H1 (cell line): Measurements from ENCODE around the gene ACKR2. TPM values are rescaled to one million over a fixed set of nuclear protein-coding genes. Genes with fewer than 3 reads are reported as not detected.
"Not testable (repeated sequence)": the region's sequence is repeated elsewhere in the genome, so short reads cannot be mapped to it uniquely, and the experiment has no call there.

Experiments
- CTCF ChIA-PET: fragments of 300-600 bp; sonication (Branson Sonifier 250); formaldehyde crosslinking; loops from one replicate; lab custom pipeline; 2021; ENCODE audit not compliant: partially characterized antibody; lab: Charles Lee
- POLR2A ChIA-PET: fragments of 300-600 bp; sonication (Branson Sonifier 250); formaldehyde crosslinking; loops from one replicate; lab custom pipeline; 2021; ENCODE audit warnings: inconsistent platforms; ENCODE audit not compliant: partially characterized antibody; lab: Charles Lee
- DNase-seq, 2 experiments: peaks; one replicate each; pipeline versions ENCODE4 v3.0.0 to v3.0.0-alpha.2; 2010 to 2022; ENCODE audit warnings: low spot score in 2 of 2, low read depth in 1 of 2, mixed read lengths in 1 of 2
- FAIRE-seq: peaks from 2 replicates; lab custom pipeline; 2011; peaks lifted over from hg19 to GRCh38; lab: Jason Lieb, UNC
- H2AFZ ChIP-seq: 2 replicates; pipeline ENCODE4 v1.8.1; 2012; ENCODE audit warnings: low read length, inconsistent platforms
- H2AK5ac ChIP-seq: 2 replicates; pipeline ENCODE4 v1.6.1; 2013; ENCODE audit warnings: low read depth, low read length
- H2BK120ac ChIP-seq: replicated peaks from 2 replicates; pipeline ENCODE3; 2013; ENCODE audit warnings: low read depth, low read length, inconsistent platforms
- H2BK12ac ChIP-seq: 2 replicates; pipeline ENCODE4 v1.6.1; 2013; ENCODE audit warnings: low read depth, low read length
- H2BK15ac ChIP-seq: 2 replicates; pipeline ENCODE4 v1.6.1; 2013; ENCODE audit warnings: low read length
- H2BK20ac ChIP-seq: 2 replicates; pipeline ENCODE4 v1.6.1; 2013; ENCODE audit warnings: low read length
- H2BK5ac ChIP-seq: 2 replicates; pipeline ENCODE4 v1.6.1; 2013; ENCODE audit warnings: low read depth, low read length
- H3K14ac ChIP-seq: 2 replicates; pipeline ENCODE4 v1.6.1; 2013; ENCODE audit warnings: inconsistent platforms; ENCODE audit not compliant: insufficient read length
- H3K18ac ChIP-seq: 2 replicates; pipeline ENCODE4 v1.6.1; 2013; ENCODE audit warnings: low read length; ENCODE audit errors: extremely low read depth
- H3K23ac ChIP-seq: 2 replicates; pipeline ENCODE4 v1.6.1; 2013; ENCODE audit warnings: inconsistent platforms; ENCODE audit not compliant: insufficient read length
- H3K23me2 ChIP-seq: 2 replicates; pipeline ENCODE4 v1.6.1; 2013; ENCODE audit warnings: low read depth, low read length
- H3K27ac ChIP-seq: 2 replicates; pipeline ENCODE4 v1.6.1; 2011; ENCODE audit warnings: low read depth, low read length, inconsistent platforms
- H3K27me3 ChIP-seq, 4 experiments: replicated peaks in 1 of 4; 1 replicate in 1 of 4; 2 replicates in 3 of 4; pipeline versions ENCODE4 v1.6.1 to v1.8.1; 2011 to 2013; ENCODE audit warnings: low read length in 3 of 4, mild to moderate bottlenecking in 3 of 4, inconsistent platforms in 2 of 4, mixed read lengths in 2 of 4, moderate library complexity in 1 of 4; ENCODE audit not compliant: control insufficient read depth in 3 of 4, insufficient read depth in 3 of 4; ENCODE audit errors: extremely low read depth in 1 of 4
- H3K36me3 ChIP-seq, 4 experiments: 2 replicates each; pipeline versions ENCODE4 v1.6.1 to v1.8.1; 2011 to 2013; ENCODE audit warnings: mild to moderate bottlenecking in 4 of 4, low read length in 3 of 4, moderate library complexity in 2 of 4, control low read depth in 1 of 4, inconsistent platforms in 1 of 4; ENCODE audit not compliant: insufficient read depth in 4 of 4, control insufficient read depth in 2 of 4
- H3K4ac ChIP-seq: replicated peaks from 2 replicates; pipeline ENCODE3; 2013; ENCODE audit warnings: low read length, low read depth, mixed read lengths, inconsistent platforms; ENCODE audit not compliant: insufficient read length
- H3K4me1 ChIP-seq, 4 experiments: replicated peaks in 1 of 4; 1 replicate in 1 of 4; 2 replicates in 3 of 4; pipeline versions ENCODE4 v1.6.1 to v1.8.1; 2011 to 2013; ENCODE audit warnings: low read length in 3 of 4, inconsistent platforms in 2 of 4, mixed read lengths in 1 of 4; ENCODE audit not compliant: insufficient read depth in 4 of 4, control insufficient read depth in 3 of 4
- H3K4me2 ChIP-seq, 2 experiments: 2 replicates each; pipeline versions ENCODE4 v1.6.1 to v1.8.1; 2011 to 2013; ENCODE audit warnings: low read depth in 2 of 2, low read length in 2 of 2, control low read depth in 1 of 2, inconsistent platforms in 1 of 2, mild to moderate bottlenecking in 1 of 2; ENCODE audit not compliant: insufficient read depth in 1 of 2
- H3K4me3 ChIP-seq, 4 experiments: fragments of 200-600, 300-600 bp in 1 of 4; sonication (generic), shearing (Covaris generic), sonication (Bioruptor Twin) in 1 of 4; 2 replicates each; pipeline versions ENCODE4 v1.5.1 to v1.8.1; 2011 to 2016; ENCODE audit warnings: low read length in 4 of 4, low read depth in 3 of 4, control low read depth in 2 of 4, inconsistent platforms in 2 of 4, mild to moderate bottlenecking in 2 of 4, mixed read lengths in 1 of 4, moderate library complexity in 1 of 4; ENCODE audit not compliant: insufficient read depth in 2 of 4; ENCODE audit errors: extremely low read depth in 1 of 4
- H3K56ac ChIP-seq: replicated peaks from 2 replicates; pipeline ENCODE3; 2013; ENCODE audit warnings: low read depth, mild to moderate bottlenecking, mixed read lengths, low read length, inconsistent platforms; ENCODE audit not compliant: insufficient read length
- H3K79me1 ChIP-seq: 2 replicates; pipeline ENCODE4 v1.6.1; 2013; ENCODE audit warnings: low read depth, low read length, control low read depth
- H3K79me2 ChIP-seq, 2 experiments: 2 replicates each; pipeline versions ENCODE4 v1.6.1 to v1.8.1; 2012 to 2013; ENCODE audit warnings: low read length in 2 of 2, mild to moderate bottlenecking in 2 of 2, inconsistent platforms in 1 of 2; ENCODE audit not compliant: insufficient read depth in 2 of 2, control insufficient read depth in 1 of 2
- H3K9ac ChIP-seq, 4 experiments: replicated peaks in 1 of 4; 1 replicate in 1 of 4; 2 replicates in 3 of 4; pipeline versions ENCODE4 v1.6.1 to v1.8.1; 2011 to 2013; ENCODE audit warnings: low read depth in 3 of 4, low read length in 3 of 4, control low read depth in 2 of 4, mild to moderate bottlenecking in 2 of 4, moderate library complexity in 2 of 4, inconsistent platforms in 1 of 4; ENCODE audit errors: extremely low read depth in 1 of 4
- H3K9me3 ChIP-seq, 2 experiments: 2 replicates each; pipeline versions ENCODE4 v1.6.1 to v1.8.1; 2012 to 2013; ENCODE audit warnings: mild to moderate bottlenecking in 2 of 2, moderate library complexity in 2 of 2, control low read depth in 1 of 2, inconsistent platforms in 1 of 2, low read depth in 1 of 2, low read length in 1 of 2, mixed read lengths in 1 of 2; ENCODE audit not compliant: insufficient read depth in 2 of 2
- H4K20me1 ChIP-seq, 2 experiments: replicated peaks in 1 of 2; 2 replicates each; pipeline versions ENCODE3 to v1.8.1; 2011 to 2013; ENCODE audit warnings: inconsistent platforms in 2 of 2, low read length in 2 of 2, mild to moderate bottlenecking in 1 of 2; ENCODE audit not compliant: insufficient read depth in 2 of 2, control insufficient read depth in 1 of 2
- H4K5ac ChIP-seq: 2 replicates; pipeline ENCODE4 v1.6.1; 2013; ENCODE audit warnings: low read length, low read depth, mixed read lengths, inconsistent platforms; ENCODE audit not compliant: insufficient read length
- H4K8ac ChIP-seq: 2 replicates; pipeline ENCODE4 v1.8.0; 2013; ENCODE audit warnings: mild to moderate bottlenecking, moderate library complexity, low read length, inconsistent platforms; ENCODE audit not compliant: insufficient read depth; ENCODE audit errors: extremely low read depth
- H4K91ac ChIP-seq: replicated peaks from 2 replicates; pipeline ENCODE3; 2013; ENCODE audit warnings: low read length, mixed read lengths, inconsistent platforms; ENCODE audit not compliant: insufficient read length
- WGBS, 2 experiments: shearing (Covaris generic) in 1 of 2; methylation state at CpG; one replicate each; pipeline versions ENCODE4 v1.1.6 to v1.1.7; 2013 to 2015; ENCODE audit warnings: low lambda C conversion rate in 2 of 2, mixed read lengths in 2 of 2, inconsistent platforms in 1 of 2, low coverage in 1 of 2, missing lambda C conversion rate in 1 of 2; ENCODE audit not compliant: insufficient replicate concordance in 2 of 2, insufficient coverage in 1 of 2, insufficient read length in 1 of 2; ENCODE audit errors: extremely low coverage in 1 of 2, missing lambda C conversion rate in 1 of 2; 5-methylcytosine and 5-hydroxymethylcytosine counted together
- polyA plus RNA-seq, 7 experiments: library from polyadenylated mRNA; depleted of rRNA in 3 of 7; stranded (reverse) in 5 of 7; unstranded in 2 of 7; fragments of >200 nt in 5 of 7; fragments of 200-250 nt in 2 of 7; gene quantifications; 1 replicate in 5 of 7; 2 replicates in 1 of 7; 4 replicates in 1 of 7; pipeline versions ENCODE4 v1.2.1 to v1.2.3, GENCODE V29; 2011 to 2013; ENCODE audit warnings: missing spikeins in 2 of 7, mixed read lengths in 2 of 7
- total RNA-seq: library from RNA; stranded (reverse); fragmentation: NEBNext Ultra II Directional; extraction: Animal tissue kit (Norgen Biotek cat#: 25700); gene quantifications from 2 replicates; pipeline ENCODE4 v1.2.1, GENCODE V29; 2021

The ACKR2 gene
- total and polyA plus RNA-seq, 2 of the 8 experiments (the other 6 are each of a cell fraction or from before 2014, with no cell fraction given): 0.09 to 0.12 TPM

DNA sequence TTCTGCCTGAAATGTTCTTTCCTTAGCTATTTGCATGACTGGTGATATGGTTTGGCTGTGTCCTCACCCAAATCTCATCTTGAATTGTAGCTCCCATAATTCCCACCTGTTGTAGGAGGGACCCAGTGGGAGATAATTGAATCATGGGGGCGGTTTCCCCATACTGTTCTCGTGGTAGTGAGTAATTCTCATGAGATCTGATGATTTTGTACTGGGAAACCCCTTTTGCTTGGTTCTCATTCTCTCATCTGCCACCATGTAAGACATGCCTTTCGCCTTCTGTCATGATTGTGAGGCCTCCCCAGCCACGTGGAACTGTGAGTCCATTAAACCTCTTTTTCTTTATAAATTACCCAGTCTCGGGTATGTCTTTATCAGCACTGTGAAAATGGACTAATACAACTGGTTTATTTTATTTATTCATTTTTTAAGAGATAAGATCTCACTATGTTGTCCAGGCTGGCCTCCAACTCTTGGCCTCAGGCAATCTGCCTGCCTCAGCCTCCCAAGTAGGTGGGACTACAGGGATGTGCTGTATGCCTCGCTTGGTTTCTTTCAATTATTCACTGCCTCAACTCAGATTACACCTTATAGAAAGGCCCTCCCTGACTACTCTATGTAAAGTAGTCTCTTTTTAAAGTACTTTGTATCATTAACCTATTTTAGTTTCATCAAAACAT lies 74.1 kb downstream of the ACKR2 start:
- H3K56ac ChIP-seq, DNase-seq: not testable (repeated sequence)
- H3K4me1 ChIP-seq: peaks cover 3 to 12% (median 7%) of the 10 kb centered on the region in 4 experiments; a peak in 4 of 7 replicates

More for the DNA sequence above, 74.1 kb downstream of the ACKR2 start:
- H3K27me3 ChIP-seq, H2AFZ ChIP-seq, FAIRE-seq, H3K23me2 ChIP-seq, H3K79me2 ChIP-seq, H2BK20ac ChIP-seq, H3K18ac ChIP-seq, H2BK15ac ChIP-seq, H3K14ac ChIP-seq, H3K4ac ChIP-seq, H2BK5ac ChIP-seq, H2BK120ac ChIP-seq, H2BK12ac ChIP-seq, H3K27ac ChIP-seq, H4K5ac ChIP-seq, H3K36me3 ChIP-seq, H3K4me2 ChIP-seq, H3K9ac ChIP-seq, H3K9me3 ChIP-seq, H4K8ac ChIP-seq, H3K4me3 ChIP-seq, H3K79me1 ChIP-seq, POLR2A ChIA-PET, H2AK5ac ChIP-seq, H3K23ac ChIP-seq, H4K20me1 ChIP-seq, H4K91ac ChIP-seq: not testable (repeated sequence)
- CTCF ChIA-PET: interaction anchor here (0.9 to 3.1 kb wide), 4 partner anchors 16 to 131 kb away, joined by 3 to 19 read pairs (median 4); no protein-coding TSS in a partner anchor
- WGBS, 2 experiments: 81% methylated on average over 6 of the region's 6 CpGs; no CpG with 5 or more reads in 1 of the 2 experiments
